Stimulated activated CD4-positive, alpha-beta T cell treated with anti-CD3 and anti-CD28 coated beads, TNF-alpha, amount 100 ng/mL, for 1 hour (primary cell): ENCODE data around the gene EPHB6.

Experiments
- DNase-seq, 3 donors: peaks; one replicate each; pipeline ENCODE4 v3.0.0-alpha.2; 2020; ENCODE audit warnings: low read depth in 3 of 3, low spot score in 1 of 3

EPHB6 gene

GRCh38 chr7:142854372-142855113 lies at the start of gene EPHB6:
TSS of gene EPHB6 (plus strand) at chr7:142855076. CDS start at chr7:142863228, 8,152 bp downstream.
- DNase-seq, result peak in 2 of 3 donors; percentile 18 to 34

- DNase-seq, result no peak
Observed at GRCh38 chr7:142805350-142806021, 49.4 kb upstream of the EPHB6 start.

- no peak for DNase-seq
Observed at GRCh38 chr7:142806022-142806356, 48.9 kb upstream of the EPHB6 start.

- no peak for DNase-seq
Observed at GRCh38 chr7:142806957-142807356, 47.9 kb upstream of the EPHB6 start.

GRCh38 chr7:142807855-142808460 lies 46.9 kb upstream of the EPHB6 start:
- DNase-seq, result no peak

GRCh38 chr7:142808461-142808801 lies 46.4 kb upstream of the EPHB6 start:
- no peak for DNase-seq

- DNase-seq, result peak; percentile 80 to 92 (median 89)
Observed at GRCh38 chr7:142808802-142809583, 45.9 kb upstream of the EPHB6 start.

GRCh38 chr7:142809671-142810070 lies 45.2 kb upstream of the EPHB6 start:
- no peak for DNase-seq

- DNase-seq, result no peak
Observed at GRCh38 chr7:142811154-142811737, 43.6 kb upstream of the EPHB6 start.

GRCh38 chr7:142812437-142813215 lies 42.2 kb upstream of the EPHB6 start:
- DNase-seq, result no peak

GRCh38 chr7:142813226-142813625 lies 41.6 kb upstream of the EPHB6 start:
- DNase-seq, result no peak

GRCh38 chr7:142813699-142814098 lies 41.2 kb upstream of the EPHB6 start:
- no peak for DNase-seq

- no peak for DNase-seq
Observed at GRCh38 chr7:142814451-142814850, 40.4 kb upstream of the EPHB6 start.

GRCh38 chr7:142815134-142815533 lies 39.7 kb upstream of the EPHB6 start:
- DNase-seq, result no peak

GRCh38 chr7:142817506-142817905 lies 37.4 kb upstream of the EPHB6 start:
- no peak for DNase-seq

GRCh38 chr7:142819530-142819929 lies 35.3 kb upstream of the EPHB6 start:
- no peak for DNase-seq

GRCh38 chr7:142822714-142823113 lies 32.2 kb upstream of the EPHB6 start:
- no peak for DNase-seq

- DNase-seq, result no peak
Observed at GRCh38 chr7:142827951-142828500, 26.9 kb upstream of the EPHB6 start.

- no peak for DNase-seq
Observed at GRCh38 chr7:142832417-142832816, 22.5 kb upstream of the EPHB6 start.
